T-helper 2 cell treated with Interferon-gamma antibody and Interleukin-4, amounts not matched to agents 100 ng/mL and 5 ng/mL, for 36 hours (primary cell): Measurements from ENCODE around the gene LONP2. TPM values are rescaled to one million over a fixed set of nuclear protein-coding genes. Genes with fewer than 3 reads are reported as not detected.

Experiments used
- intact Hi-C: fragments of 100-400 bp; cut with micrococcal nuclease; formaldehyde crosslinking; loops from one replicate; pipeline ENCODE4 v1.15.1; 2023
- total RNA-seq: library from RNA; stranded (reverse); gene quantifications from 2 replicates; pipeline ENCODE4 v1.2.3, GENCODE V29; 2022

LONP2 gene
- 53.4 and 55.4 TPM in 2 replicates for total RNA-seq

DNA sequence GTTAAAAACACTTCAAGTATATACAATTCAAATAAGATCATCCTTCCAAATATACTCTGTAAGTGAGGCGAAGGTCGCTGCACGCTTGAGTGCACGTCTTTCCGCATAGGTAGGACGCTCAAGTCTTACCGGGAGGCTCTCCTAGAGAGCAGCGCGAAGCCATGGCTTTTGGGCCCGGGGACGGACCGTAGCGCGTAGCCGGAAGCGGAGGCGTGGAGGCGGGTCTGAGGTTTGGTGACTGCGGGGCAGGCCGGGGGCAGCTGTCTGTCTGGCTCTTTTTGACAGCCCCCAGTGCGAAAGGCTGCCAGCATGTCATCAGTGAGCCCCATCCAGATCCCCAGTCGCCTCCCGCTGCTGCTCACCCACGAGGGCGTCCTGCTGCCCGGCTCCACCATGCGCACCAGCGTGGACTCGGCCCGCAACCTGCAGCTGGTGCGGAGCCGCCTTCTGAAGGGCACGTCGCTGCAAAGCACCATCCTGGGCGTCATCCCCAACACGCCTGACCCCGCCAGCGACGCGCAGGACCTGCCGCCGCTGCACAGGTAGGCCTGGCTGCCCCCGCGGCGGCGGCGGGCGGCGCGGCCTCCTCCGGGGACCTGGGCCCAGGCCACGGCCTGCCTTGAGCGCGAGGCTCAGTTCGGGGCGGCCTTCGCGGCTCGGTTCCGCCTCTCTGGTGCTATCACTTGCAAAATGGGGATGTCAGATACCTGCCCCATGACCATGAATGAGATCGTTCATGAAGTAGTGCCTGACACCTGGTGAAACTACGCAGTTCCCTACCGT is at the start of gene LONP2:
Gene LONP2, plus strand, starts transcription at position 221 of the 783 bp plus-strand sequence. Its CDS starts 89 bp downstream, at position 310.
- intact Hi-C loops: loop anchor here (1.0 to 5.0 kb wide), 5 partner anchors 12 to 1271 kb away; partner anchors contain the start of genes DNAJA2 and SIAH1

DNA sequence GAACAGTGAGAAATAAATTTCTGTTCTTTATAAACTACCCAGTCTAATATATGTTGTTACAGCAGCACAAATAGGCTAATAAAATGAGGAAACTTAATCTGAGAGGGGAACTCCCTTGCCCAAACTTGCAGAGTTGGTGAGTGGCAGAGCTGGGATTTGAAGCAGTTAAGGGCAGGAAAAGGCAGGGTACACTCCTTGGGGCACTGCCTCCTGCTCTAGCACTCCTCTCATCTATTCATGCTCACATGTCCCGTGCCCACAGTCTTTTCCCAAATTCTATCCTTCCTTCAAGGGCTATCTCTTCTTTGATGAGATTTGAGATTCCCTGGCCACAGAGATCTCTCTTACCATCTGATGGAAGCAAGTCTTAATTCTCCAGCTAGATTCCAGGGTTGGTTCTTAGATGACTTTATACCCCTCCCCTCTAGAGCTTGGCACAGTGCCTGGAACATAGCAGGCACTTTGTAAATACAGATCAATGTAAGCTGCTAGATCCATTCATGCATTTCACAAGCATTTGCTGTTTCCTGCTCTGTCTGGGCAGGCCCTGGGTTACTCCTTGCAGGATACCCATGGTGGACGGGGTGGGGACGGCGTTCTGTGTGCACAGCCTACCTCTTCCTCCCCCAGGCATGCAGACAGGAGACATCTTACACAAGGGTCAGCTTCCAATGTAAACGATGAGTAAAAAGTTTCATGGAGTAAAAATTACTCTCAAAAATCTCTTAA is 49.1 kb upstream of the LONP2 start:
- intact Hi-C loops: no loop called here

GRCh38 chr16:48197294-48197693 is 46.8 kb upstream of the LONP2 start:
- intact Hi-C loops: no loop called here

DNA sequence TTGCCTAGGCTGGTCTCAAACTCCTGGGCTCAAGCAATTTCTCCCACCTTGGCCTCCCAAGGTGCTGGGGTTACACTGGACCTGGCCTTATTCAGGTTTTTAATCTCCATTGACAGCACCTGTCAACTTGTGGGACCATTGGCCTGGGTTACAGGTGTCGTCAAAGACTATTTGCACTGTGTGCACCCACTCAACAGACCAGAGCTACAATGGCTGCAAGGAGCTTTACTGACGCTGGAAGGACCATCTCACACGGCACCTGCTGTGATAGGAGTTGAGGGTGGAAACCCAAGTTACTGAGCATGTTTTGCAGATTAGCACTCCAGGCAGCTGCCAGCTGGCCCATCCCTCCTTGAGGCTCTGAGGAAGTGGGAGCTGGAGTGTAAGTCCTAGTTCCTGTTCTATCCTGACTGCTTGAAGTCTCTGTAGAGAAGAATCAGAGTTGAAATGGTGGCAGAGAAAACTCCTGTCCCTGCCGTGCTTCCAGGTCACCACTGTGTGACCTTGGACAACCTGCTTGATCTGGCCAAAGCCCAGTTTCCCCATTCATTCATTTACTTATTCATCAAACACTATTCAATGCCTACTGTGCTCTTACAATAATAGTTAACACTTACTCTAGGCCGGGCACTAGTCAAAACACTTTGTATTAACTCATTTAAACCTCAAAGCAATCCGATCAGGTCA is 42.4 kb upstream of the LONP2 start:
- intact Hi-C loops: no loop called here

DNA sequence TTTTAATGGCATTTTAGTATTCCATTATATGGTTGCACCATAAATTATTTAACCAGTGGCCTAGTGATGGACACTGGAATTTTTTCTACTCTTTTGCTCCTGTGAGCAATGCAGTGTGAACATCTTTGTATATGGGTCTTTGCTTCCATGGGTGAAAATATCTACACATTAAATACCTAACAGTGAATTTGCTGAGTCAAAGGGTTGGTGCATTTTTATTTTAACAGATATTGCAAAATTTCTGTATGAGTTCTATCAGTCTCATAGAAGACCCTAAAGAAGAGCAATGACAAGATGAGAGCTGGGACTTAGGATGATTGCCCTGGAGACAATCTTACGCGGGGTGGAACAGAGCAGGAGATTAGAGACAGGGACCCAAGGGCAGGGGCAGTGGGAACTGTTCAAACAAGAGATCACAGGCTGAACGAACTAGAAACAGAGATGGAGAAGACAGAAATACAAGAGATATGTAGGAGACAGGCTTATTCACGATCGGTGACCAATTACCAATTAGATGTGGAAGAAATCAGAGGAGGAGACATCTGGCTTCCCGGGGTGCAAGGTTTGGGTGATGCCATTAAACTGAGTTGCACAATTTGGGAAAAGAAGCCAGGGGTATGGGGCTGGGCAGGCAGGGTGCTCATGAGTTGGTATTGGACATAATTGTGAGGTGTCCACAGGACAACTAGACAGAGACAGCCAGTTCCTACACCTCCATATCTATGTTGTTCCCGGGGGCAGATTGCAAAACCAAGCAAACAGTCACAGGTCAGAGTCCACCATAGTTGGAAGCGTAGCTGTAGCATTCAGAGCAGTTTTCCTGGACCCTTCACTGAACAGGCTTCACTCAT is 39.9 kb upstream of the LONP2 start:
- intact Hi-C loops: no loop called here

DNA sequence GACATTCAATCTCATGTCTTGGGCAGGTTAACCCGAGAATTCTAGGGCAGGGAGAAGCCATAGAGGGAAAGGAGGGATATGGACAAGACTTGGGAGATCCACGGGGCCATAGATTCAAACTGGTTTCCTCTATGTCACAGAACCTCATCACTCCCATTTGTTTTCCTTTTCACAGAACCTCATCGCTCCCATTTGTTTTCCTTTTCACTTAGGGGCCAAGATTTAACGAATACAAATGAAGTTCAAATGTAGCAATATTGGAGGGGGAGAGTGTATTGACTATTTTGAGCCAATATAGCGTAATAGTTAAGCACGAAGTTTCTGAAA is 39.3 kb upstream of the LONP2 start:
- intact Hi-C loops: no loop called here

DNA sequence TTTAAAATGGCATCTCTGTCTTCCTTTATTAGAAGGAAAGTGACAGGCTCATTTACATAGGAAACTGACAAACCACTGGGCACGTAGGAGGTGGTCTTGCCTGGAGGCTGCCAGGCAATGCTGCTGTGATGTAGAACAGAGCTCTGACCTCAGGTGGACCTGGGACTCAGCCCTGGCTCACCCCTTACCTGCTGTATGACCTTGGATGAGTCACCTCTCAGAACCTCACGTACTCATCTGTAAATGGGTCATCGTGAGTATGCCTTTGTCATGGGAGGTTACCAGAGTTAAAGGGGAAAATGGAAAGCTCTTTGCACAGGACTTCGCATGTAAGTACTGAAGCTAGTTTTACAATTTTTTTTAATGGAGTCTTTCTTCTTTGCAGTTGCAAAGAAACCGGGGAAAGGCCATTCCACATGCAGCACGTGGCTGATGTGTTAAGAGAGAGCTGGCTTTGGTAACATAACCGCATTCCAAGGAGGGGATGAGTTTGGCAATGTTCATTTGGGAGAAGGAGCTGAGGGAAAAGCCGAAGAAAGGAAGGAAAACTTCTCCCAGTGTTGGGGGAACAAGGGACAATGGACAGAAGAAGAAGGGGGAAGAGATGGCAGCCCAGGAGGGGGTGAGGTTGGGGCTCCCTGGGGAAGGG is 37.4 kb upstream of the LONP2 start:
- intact Hi-C loops: no loop called here

DNA sequence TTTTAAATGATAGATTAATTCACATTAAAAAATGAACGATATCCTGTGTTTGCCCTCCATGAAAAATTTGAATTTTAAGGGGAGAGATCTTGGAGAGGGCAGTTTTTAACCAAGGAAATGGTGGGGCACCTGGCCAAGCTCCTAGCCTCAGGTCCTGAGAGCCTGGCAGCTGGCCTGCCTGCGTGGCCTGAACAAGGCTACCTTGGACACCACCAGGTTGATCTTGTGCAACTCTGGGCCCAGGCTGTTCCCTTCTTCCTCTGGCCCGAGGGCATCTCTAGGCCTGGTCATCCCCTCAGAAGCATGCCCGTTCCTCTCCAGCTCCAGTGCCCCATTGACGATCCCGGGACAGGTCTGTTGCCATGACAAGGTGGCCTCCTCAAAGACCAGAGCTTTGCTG is 33.4 kb upstream of the LONP2 start:
- intact Hi-C loops: no loop called here

DNA sequence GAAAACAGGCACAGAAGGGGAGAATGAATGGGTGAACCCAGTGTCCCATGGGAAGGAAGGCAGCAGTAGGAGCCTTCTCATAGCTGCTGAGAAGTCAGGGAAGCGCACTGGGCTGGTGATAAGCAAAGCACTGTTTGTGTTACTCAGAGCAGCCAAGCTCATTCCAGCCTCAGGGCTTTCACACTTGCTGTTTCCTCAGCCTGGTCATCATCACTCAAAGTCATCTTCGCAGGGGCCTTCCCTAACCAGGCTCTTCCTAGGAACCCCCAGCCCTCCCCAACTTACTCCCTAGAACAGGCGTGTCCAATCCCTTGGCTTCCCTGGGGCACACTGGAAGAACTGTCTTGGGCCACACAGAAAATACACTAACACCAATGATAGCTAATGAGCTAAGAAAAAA is 32.1 kb upstream of the LONP2 start:
- intact Hi-C loops: no loop called here

DNA sequence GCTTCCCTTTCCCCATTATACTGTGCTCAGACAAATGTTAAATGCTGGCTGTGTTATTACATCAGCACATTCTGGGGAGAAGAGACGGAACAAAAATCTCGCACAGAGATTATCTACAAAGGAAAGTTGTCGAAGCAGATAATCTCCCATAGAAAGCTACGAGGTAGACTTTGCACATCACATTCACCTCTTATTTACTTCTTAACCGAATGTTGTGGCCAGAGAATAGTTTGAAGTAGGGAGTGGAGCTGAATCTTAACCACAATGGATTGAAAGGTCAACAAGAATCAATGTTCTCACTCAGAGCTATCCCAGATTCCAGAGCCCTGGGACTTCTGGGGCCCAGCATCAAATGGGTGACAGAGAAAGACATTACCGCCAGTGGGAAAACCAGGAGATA is 28.4 kb upstream of the LONP2 start:
- intact Hi-C loops: no loop called here

DNA sequence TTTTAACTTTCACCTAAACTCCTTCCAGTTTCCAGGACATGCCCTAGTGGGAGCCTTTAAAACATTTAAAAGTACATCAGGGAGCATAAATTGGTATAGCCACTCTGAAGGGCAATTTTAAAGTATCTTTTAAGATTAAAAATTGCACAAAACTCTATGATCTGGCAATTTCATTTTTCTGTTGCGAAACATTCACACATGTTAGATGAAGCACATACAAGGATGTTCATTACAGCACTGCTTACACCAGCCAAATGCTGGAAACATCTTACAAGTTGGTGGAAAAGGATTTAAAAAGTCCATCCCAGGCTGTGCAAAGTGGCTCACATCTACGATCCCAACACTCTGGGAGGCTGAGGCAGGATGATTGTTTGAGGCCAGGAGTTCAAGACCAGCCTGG is 26.4 kb upstream of the LONP2 start:
- intact Hi-C loops: no loop called here

DNA sequence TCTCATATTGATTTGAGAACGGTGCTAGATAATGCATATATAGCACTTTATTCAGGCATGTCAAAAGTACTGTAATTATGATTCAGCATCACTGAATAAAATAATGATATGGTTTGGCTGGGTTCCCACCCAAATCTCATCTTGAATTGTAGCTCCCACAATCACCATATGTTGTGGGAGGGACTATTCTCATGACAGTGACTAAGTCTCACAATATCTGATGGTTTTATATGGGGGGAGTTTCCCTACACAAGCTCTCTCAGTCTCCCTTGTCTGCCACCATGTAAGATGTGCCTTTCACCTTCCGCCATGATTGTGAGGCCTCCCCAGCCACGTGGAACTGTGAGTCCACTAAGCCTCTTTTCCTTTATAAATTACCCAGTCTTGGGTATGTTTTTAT is 25.6 kb upstream of the LONP2 start:
- intact Hi-C loops: no loop called here

DNA sequence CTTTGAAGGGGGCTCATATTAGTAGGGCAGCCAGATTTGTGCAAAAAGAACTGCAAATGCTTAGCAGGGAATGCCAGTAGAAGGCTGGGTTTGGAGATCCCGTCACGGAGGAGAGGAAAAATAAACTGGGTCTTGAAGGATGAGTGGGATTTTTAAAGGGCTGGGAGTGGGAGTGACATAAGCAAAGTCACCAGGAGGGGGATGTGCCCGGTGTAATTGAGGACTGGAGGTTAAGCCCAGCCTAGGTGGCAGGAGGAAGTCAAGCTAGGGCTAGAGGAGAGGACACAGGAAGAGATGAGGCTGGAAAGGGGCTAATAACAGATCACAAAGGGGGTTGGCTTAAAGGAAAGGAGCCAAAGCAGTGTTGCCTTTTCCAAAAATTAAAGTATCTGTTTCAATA is 23.2 kb upstream of the LONP2 start:
- intact Hi-C loops: no loop called here

GRCh38 chr16:48223490-48223889 is 20.6 kb upstream of the LONP2 start:
- intact Hi-C loops: no loop called here

- intact Hi-C loops: no loop called here
These were observed 18.6 kb upstream of the LONP2 start for GRCh38 chr16:48225456-48225855.

- intact Hi-C loops: loop anchor here (1.0 to 2.0 kb wide), 3 partner anchors 12 to 398 kb away; partner anchors contain the start of gene LONP2
These were observed 12.2 kb upstream of the LONP2 start for GRCh38 chr16:48231727-48232492.

DNA sequence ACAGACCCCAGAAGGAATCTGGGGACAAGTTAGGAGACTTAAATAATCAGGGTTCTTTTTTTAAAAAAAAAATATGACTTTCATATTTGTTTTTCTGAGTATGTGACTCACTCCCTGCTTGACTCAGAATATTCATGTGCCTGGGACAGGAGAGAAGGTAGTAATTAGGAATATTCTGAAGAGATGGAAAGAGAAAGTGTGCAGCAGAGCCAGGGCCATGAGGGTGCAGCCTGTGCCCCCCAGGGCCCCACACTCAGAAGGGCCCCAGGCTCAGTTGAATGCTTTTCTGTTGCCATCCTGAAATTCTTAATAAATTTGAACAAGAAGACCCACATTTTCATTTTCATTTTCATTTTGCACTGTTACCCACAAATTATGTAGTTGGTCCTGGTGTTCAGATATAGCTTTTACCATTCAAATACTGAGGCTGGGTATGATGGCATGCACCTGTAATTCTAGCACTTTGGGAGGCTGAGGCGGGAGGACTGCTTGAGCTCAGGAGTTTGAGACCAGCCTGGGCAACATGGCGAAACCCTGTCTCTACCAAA is 11.5 kb upstream of the LONP2 start:
- intact Hi-C loops: loop anchor here (1.0 kb wide), 2 partner anchors 12 to 398 kb away; partner anchors contain the start of gene LONP2

GRCh38 chr16:48234630-48235029 is 9.5 kb upstream of the LONP2 start:
- intact Hi-C loops: no loop called here

DNA sequence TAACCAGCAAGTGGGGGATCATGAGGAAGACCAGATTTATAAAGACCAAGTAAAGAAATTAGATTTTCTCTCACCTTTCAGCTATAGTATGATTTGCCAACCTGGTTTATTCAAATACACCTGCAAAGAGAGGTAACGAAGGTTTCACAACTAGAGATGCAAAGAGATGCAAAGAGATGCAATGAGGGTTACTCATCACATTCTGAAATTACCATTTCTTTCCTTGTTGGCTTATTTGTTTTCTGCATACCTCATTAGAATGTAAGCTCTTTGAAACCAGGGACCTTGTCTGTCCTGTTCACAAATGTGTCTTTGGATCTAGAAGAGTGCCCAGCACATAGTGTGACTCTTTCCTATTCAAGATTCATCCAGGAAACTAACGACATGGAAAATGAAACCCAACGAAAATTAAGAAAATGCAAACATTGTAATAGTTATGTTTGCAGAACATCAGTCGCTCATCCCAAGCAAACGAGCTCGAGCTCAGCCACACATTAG is 9.0 kb upstream of the LONP2 start:
- intact Hi-C loops: no loop called here
